SHP77 (cell line): ENCODE results near the gene C14orf93.
"Not testable (repeated sequence)": the region's sequence is repeated elsewhere in the genome, so short reads cannot be mapped to it uniquely, and the experiment has no call there.

ENCODE experiments used
- DNase-seq, 2 experiments: peaks; one replicate each; lab custom pipeline; 2025; lab: John Stamatoyannopoulos, UW

C14orf93 gene

DNA sequence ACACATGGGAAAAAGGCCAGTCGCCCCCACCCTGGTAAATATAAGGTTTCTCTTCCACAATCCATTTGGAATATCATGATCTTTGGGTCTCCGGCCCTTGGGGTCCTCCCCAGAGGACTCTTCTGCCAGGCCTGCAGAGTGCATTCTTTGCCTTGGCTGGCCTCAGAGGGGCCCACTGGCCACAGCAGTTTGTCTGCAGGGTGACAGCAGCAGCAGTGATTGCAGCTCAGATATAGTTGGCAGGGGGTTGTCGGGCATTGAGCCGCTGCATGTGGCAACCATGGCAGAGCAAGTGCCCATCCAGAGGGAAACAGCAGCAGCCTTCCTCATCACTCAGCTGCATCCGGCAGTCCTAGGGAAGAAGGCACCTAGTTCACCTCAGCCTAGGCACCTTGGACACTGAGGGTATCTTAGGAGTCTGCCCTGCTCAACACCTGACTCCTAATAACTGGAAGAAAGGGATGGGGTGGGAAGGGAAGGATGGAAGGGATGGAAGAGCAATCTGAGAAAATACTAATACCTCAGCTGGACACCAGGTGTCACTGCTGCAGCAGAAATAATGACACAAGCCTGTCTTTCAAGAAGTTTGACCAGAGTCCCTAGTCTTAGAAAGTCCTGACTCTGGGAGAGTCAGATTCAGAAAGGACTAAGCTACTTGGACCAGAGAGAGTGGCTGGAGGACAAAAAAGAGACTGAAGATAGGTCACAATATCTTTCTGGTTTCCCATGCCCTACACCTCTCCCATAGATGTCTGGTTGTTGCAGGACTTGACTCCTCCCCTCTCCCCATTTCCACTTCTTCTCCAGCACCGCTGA lies 36.5 kb downstream of the C14orf93 start:
- peak; percentile 36 to 64 for DNase-seq

DNA sequence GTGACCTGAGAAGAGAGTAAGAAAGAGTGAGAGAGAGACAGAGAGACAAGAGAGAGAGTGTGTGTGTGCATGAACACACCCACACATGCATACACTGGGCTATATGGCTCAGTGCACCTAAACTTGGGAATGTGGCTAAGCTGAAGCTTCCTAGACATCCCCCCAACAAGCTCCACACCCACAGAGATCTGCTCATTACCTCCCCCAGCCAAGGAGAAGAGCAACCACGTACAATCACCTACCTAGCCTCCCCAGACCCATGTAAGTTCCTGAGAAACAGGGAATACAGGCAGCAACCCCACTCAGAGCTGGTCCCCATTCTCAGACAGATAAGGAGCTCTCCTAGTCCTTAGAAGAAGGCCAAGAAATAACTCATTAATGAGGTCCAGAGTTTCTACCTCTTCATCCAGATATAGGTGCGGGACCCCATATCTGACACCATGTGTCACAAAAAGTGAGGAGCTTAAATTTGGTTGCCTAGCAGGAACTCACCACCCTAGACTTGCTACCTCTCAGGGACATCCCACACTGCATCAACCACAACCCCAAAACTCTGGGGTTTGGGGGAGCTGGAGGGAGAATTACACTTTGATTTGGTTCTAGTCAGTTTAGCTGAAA lies 37.5 kb downstream of the C14orf93 start:
- no peak for DNase-seq

GRCh38 chr14:22971152-22971551 lies 38.8 kb downstream of the C14orf93 start:
- DNase-seq, result no peak

DNA sequence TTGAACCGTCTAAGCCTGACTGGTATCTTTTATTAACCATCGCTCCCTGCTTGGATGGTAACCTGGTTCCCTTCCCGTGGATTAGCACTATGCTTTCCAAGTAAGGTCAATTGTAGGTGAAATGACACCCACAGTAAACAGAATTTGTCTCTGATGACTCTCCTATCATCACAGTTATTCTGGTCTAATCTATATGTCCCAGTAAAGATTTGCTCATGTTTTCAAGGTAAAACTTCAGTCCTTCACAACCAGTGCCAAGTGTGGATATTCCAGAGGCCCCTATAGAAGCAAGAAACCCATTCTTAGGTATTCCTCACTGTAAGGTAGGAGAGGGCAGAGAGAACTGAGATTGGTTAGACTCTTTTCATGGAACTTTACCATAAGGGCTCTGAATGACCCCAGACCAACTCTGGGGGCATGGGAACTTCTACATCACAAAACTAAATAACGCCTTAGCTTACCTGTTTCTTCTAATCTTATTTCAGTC lies 43.1 kb downstream of the C14orf93 start:
- DNase-seq, result no peak

GRCh38 chr14:22965916-22966782 lies 43.8 kb downstream of the C14orf93 start:
- not testable (repeated sequence) for DNase-seq

DNA sequence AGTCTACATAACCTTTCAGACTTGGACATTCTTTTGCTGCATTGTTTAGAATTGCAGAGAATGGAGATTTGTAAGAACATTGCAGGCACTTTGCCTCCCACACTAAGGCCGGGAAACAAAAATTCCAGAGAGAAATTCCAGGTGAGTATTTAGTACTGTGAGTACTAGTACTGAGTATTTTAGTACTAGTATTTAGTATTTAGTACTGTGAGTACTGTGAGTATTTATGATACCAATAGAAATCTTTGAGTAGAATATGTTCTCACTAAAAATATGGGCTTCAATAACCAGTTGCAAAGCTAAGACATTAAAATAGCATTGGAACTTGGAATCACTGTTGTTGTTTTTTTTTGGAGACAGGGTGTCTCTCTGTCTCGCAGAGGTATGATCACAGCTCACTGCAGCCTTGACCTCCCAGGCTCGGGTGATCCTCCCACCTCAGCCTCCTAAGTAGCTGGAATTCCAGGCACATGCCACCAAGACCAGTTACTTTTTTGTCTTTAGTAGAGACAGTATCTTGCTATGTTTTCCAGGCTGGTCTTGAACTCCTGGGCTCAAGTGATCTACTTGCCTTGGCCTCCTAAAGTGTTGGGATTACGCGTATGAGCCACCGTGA lies 47.8 kb downstream of the C14orf93 start:
- no peak for DNase-seq

GRCh38 chr14:22955702-22956569 lies 54.0 kb downstream of the C14orf93 start:
- no peak for DNase-seq

DNA sequence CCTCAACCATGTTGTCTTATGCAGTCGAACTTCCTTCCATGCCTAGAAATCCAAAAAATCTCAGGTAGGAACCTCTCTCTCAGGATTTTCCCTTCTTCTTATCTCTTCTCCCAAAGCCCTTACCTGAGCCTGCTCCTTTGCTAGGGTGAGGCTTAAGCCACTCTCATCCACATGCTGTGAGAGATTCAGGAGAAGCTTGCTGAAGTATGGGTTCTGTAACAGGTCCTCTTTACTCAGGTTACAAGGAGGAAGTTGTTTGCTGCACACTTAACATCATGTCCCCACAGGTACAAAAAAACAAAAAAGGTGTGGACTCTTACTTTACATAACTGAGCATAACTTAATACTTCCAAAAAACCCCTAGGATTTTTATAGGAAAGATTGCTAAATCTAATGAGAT lies 57.5 kb downstream of the C14orf93 start:
- no peak for DNase-seq

DNA sequence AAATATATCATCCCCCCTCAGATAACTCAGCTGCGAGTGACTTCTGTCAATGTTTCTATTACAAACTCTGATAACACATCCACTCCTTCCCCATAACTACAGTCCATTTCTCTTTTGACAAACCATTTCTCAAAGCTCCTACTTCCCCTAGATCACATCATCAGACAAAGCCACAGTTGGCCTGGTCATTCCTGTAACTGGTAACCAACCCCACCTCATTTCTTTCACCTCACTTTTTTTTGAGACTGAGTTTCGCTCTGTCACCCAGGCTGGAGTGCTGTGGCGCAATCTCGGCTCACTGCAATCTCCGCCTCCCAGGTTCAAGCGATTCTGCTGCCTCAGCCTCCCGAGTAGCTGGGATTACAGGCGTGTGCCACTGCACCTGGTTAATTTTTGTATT lies 58.1 kb downstream of the C14orf93 start:
- not testable (repeated sequence) for DNase-seq

DNA sequence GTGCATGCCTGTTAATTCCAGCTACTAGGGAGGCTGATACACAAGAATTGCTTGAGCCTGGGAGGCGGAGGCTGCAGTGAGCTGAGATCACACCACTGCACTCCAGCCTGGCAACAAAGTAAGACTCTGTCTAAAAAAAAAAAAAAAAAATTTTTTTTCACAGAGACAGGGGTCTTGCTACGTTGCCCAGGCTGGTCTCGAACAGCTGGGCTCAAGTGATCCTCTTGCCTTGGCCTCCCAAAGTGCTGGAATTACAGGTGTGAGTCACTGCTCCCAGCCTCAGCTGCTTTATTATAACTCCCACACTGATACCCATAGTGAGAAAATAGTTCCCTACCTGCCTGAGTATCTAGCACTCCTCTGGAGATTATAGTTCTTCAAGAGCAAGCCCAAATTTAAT lies 64.3 kb downstream of the C14orf93 start:
- DNase-seq, result no peak

- DNase-seq, result no peak
Measured at GRCh38 chr14:22939684-22940083, 70.3 kb downstream of the C14orf93 start.
